Mesendoderm (in vitro differentiated cells): ENCODE measurements around the gene TEX26.

ENCODE experiments used
- DNase-seq: peaks from one replicate; pipeline ENCODE4 v3.0.0; 2013
- H2AK5ac ChIP-seq: 2 replicates; pipeline ENCODE4 v1.6.1; 2013; ENCODE audit warnings: low read length, inconsistent platforms
- H2BK120ac ChIP-seq: 2 replicates; pipeline ENCODE4 v1.6.1; 2013; ENCODE audit warnings: low read depth, mild to moderate bottlenecking, low read length, moderate library complexity, mixed read lengths
- H2BK15ac ChIP-seq: replicated peaks from 2 replicates; pipeline ENCODE4 v1.6.1; 2013; ENCODE audit warnings: low read depth, mild to moderate bottlenecking, moderate library complexity
- H2BK5ac ChIP-seq: 2 replicates; pipeline ENCODE4 v1.6.1; 2013; ENCODE audit warnings: low read length, inconsistent platforms
- H3K18ac ChIP-seq: 2 replicates; pipeline ENCODE4 v1.6.1; 2013; ENCODE audit warnings: mild to moderate bottlenecking, low read length, mixed read lengths
- H3K23ac ChIP-seq: one replicate; pipeline ENCODE4 v1.6.1; 2013; ENCODE audit warnings: low read length
- H3K27ac ChIP-seq: 2 replicates; pipeline ENCODE4 v1.5.1; 2013; ENCODE audit warnings: low read depth, mild to moderate bottlenecking, inconsistent platforms, low read length, moderate library complexity
- H3K27me3 ChIP-seq: 2 replicates; pipeline ENCODE4 v1.6.1; 2013; ENCODE audit warnings: low read length, control low read depth, mild to moderate bottlenecking, inconsistent platforms; ENCODE audit not compliant: insufficient read depth, poor library complexity
- H3K36me3 ChIP-seq: 2 replicates; pipeline ENCODE4 v1.6.1; 2013; ENCODE audit warnings: low read length, inconsistent platforms; ENCODE audit not compliant: control insufficient read depth, insufficient read depth
- H3K4ac ChIP-seq: one replicate; pipeline ENCODE4 v1.6.1; 2013; ENCODE audit warnings: low read depth, mild to moderate bottlenecking, low read length, moderate library complexity
- H3K4me1 ChIP-seq: 2 replicates; pipeline ENCODE4 v1.6.1; 2013; ENCODE audit warnings: low read depth, low read length, inconsistent platforms; ENCODE audit not compliant: control insufficient read depth
- H3K4me2 ChIP-seq: 2 replicates; pipeline ENCODE4 v1.6.1; 2013; ENCODE audit warnings: low read length
- H3K4me3 ChIP-seq: 2 replicates; pipeline ENCODE4 v1.5.1; 2013; ENCODE audit warnings: mild to moderate bottlenecking, low read length
- H3K56ac ChIP-seq: one replicate; pipeline ENCODE4 v1.6.1; 2013; ENCODE audit warnings: low read length
- H3K79me1 ChIP-seq: 2 replicates; pipeline ENCODE4 v1.6.1; 2013; ENCODE audit warnings: low read length, inconsistent platforms
- H3K79me2 ChIP-seq: 2 replicates; pipeline ENCODE4 v1.6.1; 2013; ENCODE audit warnings: mild to moderate bottlenecking, low read length; ENCODE audit not compliant: control insufficient read depth, insufficient read depth
- H3K9ac ChIP-seq: 2 replicates; pipeline ENCODE4 v1.6.1; 2013; ENCODE audit warnings: low read length, inconsistent platforms
- H4K5ac ChIP-seq: one replicate; pipeline ENCODE4 v1.6.1; 2013; ENCODE audit warnings: low read length
- H4K8ac ChIP-seq: one replicate; pipeline ENCODE4 v1.6.1; 2013; ENCODE audit warnings: low read depth, mild to moderate bottlenecking, control low read depth, low read length, moderate library complexity
- WGBS: extraction: QIAGEN DNeasy Blood & Tissue Kit; methylation state at CpG from one replicate; pipeline ENCODE4 v1.1.7; 2013; ENCODE audit warnings: low lambda C conversion rate, missing lambda C conversion rate; ENCODE audit not compliant: insufficient coverage; ENCODE audit errors: extremely low coverage; 5-methylcytosine and 5-hydroxymethylcytosine counted together

The TEX26 gene

GRCh38 chr13:30982906-30983305 lies 50.5 kb downstream of the TEX26 start:
- Histone ChIP-seq H2BK120ac (no peak overlapping the region), H3K4me3 (no peak overlapping the region), H3K18ac (no peak overlapping the region), H3K4me2 (no peak overlapping the region), H3K9ac (no peak overlapping the region), H3K79me1 (no peaks in the 10 kb centered on the region), H2BK5ac (no peak overlapping the region), H2AK5ac (no peak overlapping the region), H4K8ac (no peak overlapping the region), H3K4me1 (no peaks in the 10 kb centered on the region), H3K36me3 (no peaks in the 10 kb centered on the region), H4K5ac (no peak overlapping the region), H3K27ac (no peak overlapping the region), H3K56ac (no peak overlapping the region), H3K4ac (no peak overlapping the region), H2BK15ac (no peak overlapping the region), H3K23ac (no peak overlapping the region), H3K79me2 (no peaks in the 10 kb centered on the region), H3K27me3 (no peaks in the 10 kb centered on the region)
- WGBS = no CpG with 5 or more reads among the region's 3 CpGs
- DNase-seq = peak; percentile 68

GRCh38 chr13:30983431-30983830 lies 51.0 kb downstream of the TEX26 start:
- no peak overlapping the region for H3K4me3 ChIP-seq
- no peak overlapping the region for H3K27ac ChIP-seq
- no peak overlapping the region for H3K4me2 ChIP-seq
- H3K79me1 ChIP-seq = no peaks in the 10 kb centered on the region
- no peaks in the 10 kb centered on the region for H3K36me3 ChIP-seq
- H3K56ac ChIP-seq = no peak overlapping the region
- H3K79me2 ChIP-seq = no peaks in the 10 kb centered on the region
- H2AK5ac ChIP-seq = no peak overlapping the region
- no peak overlapping the region for H4K8ac ChIP-seq
- no peak overlapping the region for H2BK15ac ChIP-seq
- no peak overlapping the region for H3K23ac ChIP-seq
- peak; percentile 31 for DNase-seq
- H2BK120ac ChIP-seq = no peak overlapping the region
- H3K9ac ChIP-seq = no peak overlapping the region
- no peak overlapping the region for H2BK5ac ChIP-seq
- no CpG with 5 or more reads among the region's 4 CpGs for WGBS
- H3K27me3 ChIP-seq = no peaks in the 10 kb centered on the region
- no peaks in the 10 kb centered on the region for H3K4me1 ChIP-seq
- no peak overlapping the region for H3K18ac ChIP-seq
- no peak overlapping the region for H4K5ac ChIP-seq
- no peak overlapping the region for H3K4ac ChIP-seq

- Histone ChIP-seq H3K36me3 (no peaks in the 10 kb centered on the region), H2AK5ac (no peak overlapping the region), H3K79me1 (no peaks in the 10 kb centered on the region), H4K8ac (no peak overlapping the region), H3K9ac (no peak overlapping the region), H3K18ac (no peak overlapping the region), H3K4ac (no peak overlapping the region), H3K79me2 (no peaks in the 10 kb centered on the region), H3K27me3 (no peaks in the 10 kb centered on the region), H2BK5ac (no peak overlapping the region), H4K5ac (no peak overlapping the region), H3K4me1 (no peaks in the 10 kb centered on the region), H2BK120ac (no peak overlapping the region), H3K4me3 (no peak overlapping the region), H3K23ac (no peak overlapping the region), H3K27ac (no peak overlapping the region), H3K4me2 (no peak overlapping the region), H2BK15ac (no peak overlapping the region), H3K56ac (no peak overlapping the region)
- WGBS = no CpG with 5 or more reads among the region's 4 CpGs
- DNase-seq = no peak
Measured at GRCh38 chr13:30984620-30985019, 52.2 kb downstream of the TEX26 start.

- no CpG with 5 or more reads among the region's 3 CpGs for WGBS
- no peak overlapping the region for H3K27ac ChIP-seq
- DNase-seq = peak; percentile 67
Measured at GRCh38 chr13:30985637-30986205, 53.3 kb downstream of the TEX26 start.

GRCh38 chr13:30991184-30991583 lies 58.7 kb downstream of the TEX26 start:
- Histone ChIP-seq H2BK5ac (no peak overlapping the region), H2BK15ac (no peak overlapping the region), H3K4me1 (no peaks in the 10 kb centered on the region), H3K4me3 (no peak overlapping the region), H3K36me3 (no peaks in the 10 kb centered on the region), H3K4me2 (no peak overlapping the region), H3K79me1 (no peaks in the 10 kb centered on the region), H3K23ac (no peak overlapping the region), H4K5ac (no peak overlapping the region), H3K27me3 (no peaks in the 10 kb centered on the region), H3K56ac (no peak overlapping the region), H2BK120ac (no peak overlapping the region), H3K18ac (no peak overlapping the region), H3K27ac (no peak overlapping the region), H2AK5ac (no peak overlapping the region), H3K79me2 (no peaks in the 10 kb centered on the region), H3K9ac (no peak overlapping the region), H3K4ac (no peak overlapping the region), H4K8ac (no peak overlapping the region)
- no peak for DNase-seq
- no CpG with 5 or more reads among the region's 8 CpGs for WGBS

More at GRCh38 chr13:30985637-30986205, 53.3 kb downstream of the TEX26 start:
- Histone ChIP-seq H3K18ac (no peak overlapping the region), H3K79me2 (no peaks in the 10 kb centered on the region), H3K4me1 (no peaks in the 10 kb centered on the region), H2BK5ac (no peak overlapping the region), H3K27me3 (no peaks in the 10 kb centered on the region), H3K56ac (no peak overlapping the region), H2BK15ac (no peak overlapping the region), H3K9ac (no peak overlapping the region), H3K36me3 (no peaks in the 10 kb centered on the region), H4K8ac (no peak overlapping the region), H4K5ac (no peak overlapping the region), H3K23ac (no peak overlapping the region), H2AK5ac (no peak overlapping the region), H3K4ac (no peak overlapping the region), H2BK120ac (no peak overlapping the region), H3K4me3 (no peak overlapping the region), H3K4me2 (no peak overlapping the region), H3K79me1 (no peaks in the 10 kb centered on the region)

GRCh38 chr13:30991922-30992321 lies 59.5 kb downstream of the TEX26 start:
- WGBS = no CpG with 5 or more reads among the region's 7 CpGs
- Histone ChIP-seq H3K4me2 (no peak overlapping the region), H3K9ac (no peak overlapping the region), H4K8ac (no peak overlapping the region), H3K79me2 (no peaks in the 10 kb centered on the region), H2AK5ac (no peak overlapping the region), H3K4me1 (no peaks in the 10 kb centered on the region), H3K23ac (no peak overlapping the region), H2BK5ac (no peak overlapping the region), H3K4me3 (no peak overlapping the region), H3K18ac (no peak overlapping the region), H3K79me1 (no peaks in the 10 kb centered on the region), H2BK120ac (no peak overlapping the region), H3K36me3 (no peaks in the 10 kb centered on the region), H2BK15ac (no peak overlapping the region), H3K27ac (no peak overlapping the region), H3K4ac (no peak overlapping the region), H3K56ac (no peak overlapping the region), H4K5ac (no peak overlapping the region), H3K27me3 (no peaks in the 10 kb centered on the region)
- DNase-seq = no peak
